A549 treated with CpdA at 1 μM for 4 hours (cell line): ENCODE data around the gene RAB20. TPM values are rescaled to one million over a fixed set of nuclear protein-coding genes. Genes with fewer than 3 reads are reported as not detected.

ENCODE experiments used
- total RNA-seq: library from RNA; stranded (reverse); fragments of 200-300 nt; extraction: Qiagen RNA extraction; gene quantifications from 5 replicates; pipeline ENCODE4 v1.2.3, GENCODE V29; 2022; ENCODE audit warnings: low read depth

Gene RAB20, protein sequence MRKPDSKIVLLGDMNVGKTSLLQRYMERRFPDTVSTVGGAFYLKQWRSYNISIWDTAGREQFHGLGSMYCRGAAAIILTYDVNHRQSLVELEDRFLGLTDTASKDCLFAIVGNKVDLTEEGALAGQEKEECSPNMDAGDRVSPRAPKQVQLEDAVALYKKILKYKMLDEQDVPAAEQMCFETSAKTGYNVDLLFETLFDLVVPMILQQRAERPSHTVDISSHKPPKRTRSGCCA
- total RNA-seq = 0.98 to 1.5 TPM (median 1.0 TPM) in 5 replicates

GRCh38 chr13:110561344-110562035 lies at the start of gene RAB20:
RAB20 (minus strand) TSS chr13:110561722; CDS start chr13:110561519, 203 bp downstream.

Other genes starting within 250 kb of the RAB20 start
- 13.2 to 18.9 TPM (median 16.9 TPM) in 5 replicates for gene NAXD, start 53.8 kb upstream of the RAB20 start, total RNA-seq
- gene CARS2, start 144.4 kb upstream of the RAB20 start, total RNA-seq = 43.8 to 63.3 TPM (median 56.6 TPM) in 5 replicates
- gene ING1, start 152.0 kb upstream of the RAB20 start, total RNA-seq = 9.0 to 13.9 TPM (median 12.6 TPM) in 5 replicates